HepG2 (cell line): ENCODE measurements around the gene CEP162. TPM values are rescaled to one million over a fixed set of nuclear protein-coding genes. Genes with fewer than 3 reads are reported as not detected.
"Not testable (repeated sequence)": the region's sequence is repeated elsewhere in the genome, so short reads cannot be mapped to it uniquely, and the experiment has no call there.

Experiments used
- ATAC-seq: fragments of 200-7000 bp; cut with Tn5 transposase; 3 replicates; pipeline ENCODE4 v1.9.1; 2020; ENCODE audit warnings: mild to moderate bottlenecking, moderate library complexity
- BruUV-seq: library from RNA; stranded (reverse); fragments of 400-500 nt; replicated peaks from 2 replicates; lab custom pipeline; 2021; lab: Mats Ljungman, UMichigan
- CTCF ChIA-PET: fragments of 300-600 bp; formaldehyde crosslinking; extraction: SDS; loops from one replicate; lab custom pipeline; 2021; ENCODE audit warnings: low total read pairs, inconsistent platforms, low intra/inter-chr PET ratio; lab: Yijun Ruan, JAX
- POLR2A ChIA-PET: fragments of 350-600 bp; sonication (Branson Sonifier 250); formaldehyde crosslinking; loops from one replicate; lab custom pipeline; 2020; ENCODE audit warnings: antibody characterized with exemption, inconsistent platforms; lab: Yijun Ruan, JAX
- DNase-seq: peaks from one replicate; pipeline ENCODE4 v3.0.0-alpha.2; 2015; ENCODE audit warnings: low spot score
- FAIRE-seq: peaks from 3 replicates; lab custom pipeline; 2011; peaks lifted over from hg19 to GRCh38; lab: Jason Lieb, UNC
- H2AFZ ChIP-seq: one replicate; pipeline ENCODE4 v1.6.1; 2011; ENCODE audit warnings: low read length, inconsistent platforms
- H3K27ac ChIP-seq: fragments of 300-600 bp; 3 replicates; pipeline ENCODE4 v1.8.0; 2011; ENCODE audit warnings: mixed run types, mild to moderate bottlenecking, mixed read lengths, low read length, inconsistent platforms; ENCODE audit not compliant: insufficient read depth; ENCODE audit errors: extremely low read length
- H3K27me3 ChIP-seq, 2 experiments: fragments of 200-600 bp in 1 of 2; 2 replicates in 1 of 2; 3 replicates in 1 of 2; pipeline versions ENCODE4 v1.6.0 to v1.8.0; 2011; ENCODE audit warnings: low read length in 2 of 2, mild to moderate bottlenecking in 2 of 2, moderate library complexity in 2 of 2, inconsistent platforms in 1 of 2; ENCODE audit not compliant: insufficient read depth in 2 of 2, control insufficient read depth in 1 of 2
- H3K36me3 ChIP-seq, 2 experiments: fragments of 200-600 bp in 1 of 2; replicated peaks in 1 of 2; 2 replicates in 1 of 2; 3 replicates in 1 of 2; pipeline versions ENCODE4 v1.5.1 to v1.8.0; 2011; ENCODE audit warnings: low read length in 2 of 2, inconsistent platforms in 1 of 2; ENCODE audit not compliant: insufficient read depth in 2 of 2, control insufficient read depth in 1 of 2
- H3K4me1 ChIP-seq: 2 replicates; pipeline ENCODE4 v1.5.1; 2012; ENCODE audit warnings: low read length, inconsistent platforms; ENCODE audit not compliant: insufficient read depth
- H3K4me2 ChIP-seq: 2 replicates; pipeline ENCODE4 v1.6.0; 2011; ENCODE audit warnings: low read depth, low read length, inconsistent platforms
- H3K4me3 ChIP-seq, 3 experiments: fragments of 200-600 bp in 1 of 3; sonication (generic), shearing (Covaris generic) in 1 of 3; replicated peaks in 1 of 3; 2 replicates each; pipeline ENCODE4 v1.5.1; 2011 to 2016; ENCODE audit warnings: low read length in 3 of 3, inconsistent platforms in 2 of 3, low read depth in 2 of 3, mild to moderate bottlenecking in 2 of 3, control low read depth in 1 of 3, mixed read lengths in 1 of 3; ENCODE audit not compliant: insufficient read depth in 1 of 3
- H3K79me2 ChIP-seq: one replicate; pipeline ENCODE4 v1.6.1; 2011; ENCODE audit warnings: low read length, inconsistent platforms; ENCODE audit not compliant: insufficient read depth
- H3K9ac ChIP-seq: 2 replicates; pipeline ENCODE4 v1.6.0; 2011; ENCODE audit warnings: mild to moderate bottlenecking, low read depth, low read length, inconsistent platforms; ENCODE audit not compliant: insufficient read depth
- H3K9me3 ChIP-seq: 2 replicates; pipeline ENCODE4 v1.5.1; 2012; ENCODE audit warnings: mild to moderate bottlenecking, low read length
- H4K20me1 ChIP-seq: 2 replicates; pipeline ENCODE4 v1.6.0; 2011; ENCODE audit warnings: inconsistent platforms, mild to moderate bottlenecking, low read length, moderate library complexity; ENCODE audit not compliant: insufficient read depth
- FOXA1 ChIP-seq, 2 experiments: fragments of 450-650 bp in 1 of 2; sonication (generic) in 1 of 2; formaldehyde crosslinking in 1 of 2; IDR thresholded peaks; 2 replicates each; pipeline versions ENCODE4 v1.4.0 to v1.6.1; 2016 to 2020; ENCODE audit warnings: missing genetic modification reagents in 1 of 2
- FOXA3 ChIP-seq: IDR thresholded peaks from 2 replicates; pipeline ENCODE4 v1.6.1; 2016; ENCODE audit warnings: missing genetic modification reagents, missing compliant biosample characterization
- KAT7 ChIP-seq: IDR thresholded peaks from 2 replicates; pipeline ENCODE4 v1.6.1; 2018; ENCODE audit warnings: borderline replicate concordance, missing compliant biosample characterization
- PPARG ChIP-seq: conservative IDR thresholded peaks from 2 replicates; pipeline ENCODE4 v1.6.1; 2016; ENCODE audit warnings: missing biosample characterization, missing genetic modification reagents
- RXRA ChIP-seq: sonication (generic); formaldehyde crosslinking; IDR thresholded peaks from 2 replicates; pipeline ENCODE4 v1.5.1; 2020; ENCODE audit warnings: missing genetic modification reagents
- RXRB ChIP-seq: IDR thresholded peaks from 2 replicates; pipeline ENCODE4 v1.6.1; 2016; ENCODE audit warnings: borderline replicate concordance, missing genetic modification reagents, missing compliant biosample characterization
- WGBS: methylation state at CpG from one replicate; pipeline ENCODE4 v1.1.6; 2017; ENCODE audit warnings: low lambda C conversion rate; 5-methylcytosine and 5-hydroxymethylcytosine counted together
- in situ Hi-C: cut with HindIII; loops from 2 replicates; pipeline ENCODE4 v1.10.0; 2017; ENCODE audit warnings: low pct_unique_long_range_greater_than_20kb; ENCODE audit not compliant: extremely low pct_ligation_motif_present
- intact Hi-C: fragments of 100-400 bp; cut with micrococcal nuclease; formaldehyde crosslinking; loops from one replicate; pipeline ENCODE4 v1.10.0; 2022; ENCODE audit not compliant: unreplicated experiment
- polyA plus RNA-seq, 8 experiments: library from polyadenylated mRNA; depleted of rRNA in 3 of 8; stranded (reverse) in 7 of 8; unstranded in 1 of 8; fragments of >200 nt; fragmentation: Illumina TruSeq in 4 of 8; extraction: Trizol in 4 of 8; gene quantifications; 2 replicates each; pipeline versions ENCODE4 v1.2.1 to v1.2.3, GENCODE V29; 2011 to 2016; ENCODE audit warnings: low read depth in 4 of 8, missing spikeins in 1 of 8, mixed read lengths in 1 of 8; ENCODE audit not compliant: insufficient read depth in 1 of 8
- total RNA-seq, 5 experiments: library from RNA; depleted of rRNA; stranded (reverse); fragments of >200 nt; fragmentation: Illumina TruSeq; extraction: Trizol; gene quantifications; 2 replicates each; pipeline ENCODE4 v1.2.3, GENCODE V29; 2016; ENCODE audit warnings: low read depth in 1 of 5
- TF ChIP-seq, protein P1 (sequence below): sonication (generic); formaldehyde crosslinking; IDR thresholded peaks from 2 replicates; pipeline ENCODE4 v1.4.0; 2020; ENCODE audit warnings: missing genetic modification reagents, borderline replicate concordance

Gene CEP162
- total and polyA plus RNA-seq, 2 of the 13 experiments (the other 11 are each of a cell fraction or from before 2014, with no cell fraction given), result 0.50 to 7.9 TPM

DNA sequence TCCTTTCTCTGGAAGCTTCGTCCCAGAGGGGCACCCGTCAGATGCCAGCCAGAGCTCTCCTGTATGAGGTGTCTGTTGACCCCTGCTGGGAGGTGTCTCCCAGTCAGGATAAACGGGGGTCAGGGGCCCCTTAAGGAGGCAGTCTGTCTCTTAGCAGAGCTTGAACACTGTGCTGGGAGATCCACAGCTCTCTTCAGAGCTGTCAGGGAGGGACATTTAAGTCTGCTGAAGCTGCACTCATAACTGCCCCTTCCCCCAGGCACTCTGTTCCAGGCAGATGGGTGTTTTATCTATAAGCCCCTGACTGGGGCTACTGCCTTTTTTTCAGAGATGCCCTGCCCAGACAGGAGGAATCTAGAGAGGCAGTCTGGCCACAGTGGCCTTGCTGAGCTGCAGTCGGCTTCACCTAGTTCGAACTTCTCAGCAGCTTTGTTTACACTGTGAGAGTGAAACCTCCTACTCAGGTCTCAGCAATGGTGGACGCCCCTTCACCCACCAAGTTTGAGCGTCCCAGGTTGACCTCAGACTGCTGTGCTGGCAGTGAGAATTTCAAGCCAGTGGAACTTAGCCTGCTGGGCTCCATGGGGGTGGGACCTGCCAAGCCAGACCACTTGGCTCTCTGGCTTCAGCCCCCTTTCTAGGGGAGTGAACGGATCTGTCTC lies 112.4 kb downstream of the CEP162 start:
- CTCF ChIA-PET; H3K36me3 ChIP-seq; H2AFZ ChIP-seq; H3K27ac ChIP-seq; POLR2A ChIA-PET; H4K20me1 ChIP-seq; intact Hi-C loops; BruUV-seq; FAIRE-seq; H3K27me3 ChIP-seq; H3K79me2 ChIP-seq; in situ Hi-C loops; H3K9me3 ChIP-seq; TF ChIP-seq FOXA1 (IDR thresholded peaks at IDR 0.05): not testable (repeated sequence)
- DNase-seq (peak; percentile 9), ATAC-seq (peak; percentile 92)
- 0% methylated on average over 1 of the region's 8 CpGs for WGBS
- Histone ChIP-seq H3K9ac (0 out of 2 replicates have a peak overlapping the region, but pooled peaks have one; percentile 15), H3K4me3 (peak overlapping the region; percentile 22 to 46 (median 33); a peak in 5 of 6 replicates), H3K4me2 (peak overlapping the region; percentile 81), H3K4me1 (peaks cover 18% of the 10 kb centered on the region)
- 0 out of 2 replicates have a peak, but pooled peaks have one; percentile 42 for TF ChIP-seq RXRA
- TF ChIP-seq, protein P1, sequence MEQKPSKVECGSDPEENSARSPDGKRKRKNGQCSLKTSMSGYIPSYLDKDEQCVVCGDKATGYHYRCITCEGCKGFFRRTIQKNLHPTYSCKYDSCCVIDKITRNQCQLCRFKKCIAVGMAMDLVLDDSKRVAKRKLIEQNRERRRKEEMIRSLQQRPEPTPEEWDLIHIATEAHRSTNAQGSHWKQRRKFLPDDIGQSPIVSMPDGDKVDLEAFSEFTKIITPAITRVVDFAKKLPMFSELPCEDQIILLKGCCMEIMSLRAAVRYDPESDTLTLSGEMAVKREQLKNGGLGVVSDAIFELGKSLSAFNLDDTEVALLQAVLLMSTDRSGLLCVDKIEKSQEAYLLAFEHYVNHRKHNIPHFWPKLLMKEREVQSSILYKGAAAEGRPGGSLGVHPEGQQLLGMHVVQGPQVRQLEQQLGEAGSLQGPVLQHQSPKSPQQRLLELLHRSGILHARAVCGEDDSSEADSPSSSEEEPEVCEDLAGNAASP (CRISPR knock-in tag), result peak; percentile 75; the same call in 1 of the 2 replicates
- peak; percentile 73 for TF ChIP-seq FOXA1 (CRISPR knock-in tag; IDR thresholded peaks at IDR 0.05)
- 0 out of 2 replicates have a peak, but pooled peaks have one; percentile 45 for TF ChIP-seq FOXA3 (CRISPR knock-in tag)
- TF ChIP-seq KAT7 (CRISPR knock-in tag), result 0 out of 2 replicates have a peak, but pooled peaks have one; percentile 40
- TF ChIP-seq PPARG, result peak; percentile 67
- TF ChIP-seq RXRB (CRISPR knock-in tag), result peak; percentile 68

DNA sequence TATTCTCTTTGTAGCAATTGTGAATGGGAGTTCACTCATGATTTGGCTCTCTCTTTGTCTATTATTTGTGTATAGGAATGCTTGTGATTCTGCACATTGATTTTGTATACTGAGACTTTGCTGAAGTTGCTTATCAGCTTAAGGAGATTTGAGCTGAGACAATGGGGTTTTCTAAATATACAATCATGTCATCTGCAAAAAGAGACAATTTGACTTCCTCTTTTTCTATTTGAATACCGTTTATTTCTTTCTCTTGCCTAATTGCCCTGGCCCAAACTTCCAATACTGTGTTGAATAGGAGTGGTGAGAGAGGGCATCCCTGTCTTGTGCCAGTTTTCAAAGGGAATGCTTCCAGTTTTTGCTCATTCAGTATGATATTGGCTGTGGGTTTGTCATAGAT lies 116.1 kb downstream of the CEP162 start:
- not testable (repeated sequence) for FAIRE-seq

More for the DNA sequence above, 116.1 kb downstream of the CEP162 start:
- BruUV-seq, H3K79me2 ChIP-seq, POLR2A ChIA-PET, H3K4me3 ChIP-seq, H3K27ac ChIP-seq, H3K36me3 ChIP-seq, in situ Hi-C loops, H4K20me1 ChIP-seq, H2AFZ ChIP-seq, CTCF ChIA-PET, intact Hi-C loops, DNase-seq, H3K4me2 ChIP-seq, ATAC-seq, H3K9me3 ChIP-seq, H3K9ac ChIP-seq, H3K27me3 ChIP-seq: not testable (repeated sequence)
- peaks cover 18% of the 10 kb centered on the region for H3K4me1 ChIP-seq
- 0% methylated on average over 1 of the region's 1 CpG for WGBS
